Subcutaneous abdominal adipose tissue (tissue), 5 donors: ENCODE data around the gene IRX1.

Experiments
- H3K27ac ChIP-seq: one replicate; pipeline ENCODE4 v1.7.0; 2013; ENCODE audit warnings: low read depth, mild to moderate bottlenecking, inconsistent platforms, low read length, moderate library complexity
- H3K27me3 ChIP-seq, 5 donors: one replicate each; pipeline ENCODE4 v1.7.0; 2013; ENCODE audit warnings: low read length in 5 of 5, inconsistent platforms in 1 of 5; ENCODE audit not compliant: control insufficient read depth in 5 of 5, insufficient read depth in 4 of 5
- H3K36me3 ChIP-seq, 5 donors: one replicate each; pipeline ENCODE4 v1.7.0; 2013; ENCODE audit warnings: low read length in 5 of 5; ENCODE audit not compliant: control insufficient read depth in 5 of 5, insufficient read depth in 5 of 5
- H3K4me1 ChIP-seq, 5 donors: one replicate each; pipeline ENCODE4 v1.7.0; 2013; ENCODE audit warnings: low read length in 5 of 5, mild to moderate bottlenecking in 3 of 5, moderate library complexity in 1 of 5; ENCODE audit not compliant: control insufficient read depth in 5 of 5, insufficient read depth in 5 of 5
- H3K4me3 ChIP-seq, 5 donors: one replicate each; pipeline ENCODE4 v1.7.0; 2013; ENCODE audit warnings: low read length in 5 of 5, low read depth in 1 of 5
- H3K9ac ChIP-seq, 5 donors: one replicate each; pipeline ENCODE4 v1.7.0; 2013; ENCODE audit warnings: low read length in 5 of 5, mild to moderate bottlenecking in 4 of 5, moderate library complexity in 3 of 5
- H3K9me3 ChIP-seq, 5 donors: one replicate each; pipeline ENCODE4 v1.7.0; 2013; ENCODE audit warnings: low read length in 5 of 5; ENCODE audit not compliant: control insufficient read depth in 5 of 5
- donor health status: healthy.
- donor health status: healthy.
- donor health status: healthy.
- donor health status: healthy.
- donor health status: healthy.

The IRX1 gene

DNA sequence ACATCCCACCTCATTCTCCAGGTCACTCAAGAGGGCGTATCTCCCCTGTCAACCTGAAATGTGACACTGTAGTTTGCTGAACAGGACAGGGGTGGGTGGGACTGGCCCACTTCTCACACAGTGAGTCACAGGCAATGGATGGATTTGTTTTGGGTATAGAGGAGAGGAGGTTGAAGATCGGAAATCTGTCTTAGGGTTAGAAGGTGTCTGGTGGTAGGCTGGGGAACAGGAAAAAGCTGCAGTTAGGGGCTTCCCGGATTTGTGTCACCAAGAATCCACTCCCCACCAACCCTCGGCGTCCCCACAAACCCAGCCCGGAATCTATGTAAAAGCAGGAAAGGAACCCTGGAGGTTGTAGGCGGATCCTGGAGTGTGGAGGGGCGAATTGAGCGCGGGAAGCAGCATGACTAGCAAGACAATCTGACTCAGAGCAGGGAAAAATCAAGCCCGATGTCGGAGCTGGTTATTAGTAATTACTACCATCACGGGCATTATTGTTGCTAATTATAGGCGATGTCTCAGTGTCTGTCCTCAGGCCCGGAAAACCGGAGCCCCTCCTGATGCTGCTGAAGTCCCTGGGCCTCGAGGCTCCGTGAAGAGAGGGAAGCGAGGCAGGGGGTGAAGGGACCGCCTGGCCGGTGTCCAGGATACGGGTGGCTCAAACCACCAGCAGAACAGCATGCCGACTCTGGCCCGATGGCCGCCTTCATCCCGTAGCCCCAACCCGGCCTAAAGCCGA lies 1.7 kb upstream of the IRX1 start:
- Histone ChIP-seq H3K27me3 (peaks cover 4 to 58% (median 42%) of the 10 kb centered on the region in 5 donors), H3K9me3 (no peaks in the 10 kb centered on the region), H3K27ac (peak overlapping the region; percentile 10), H3K36me3 (no peaks in the 10 kb centered on the region), H3K9ac (peak overlapping the region in 1 of 5 donors; percentile 62), H3K4me3 (peak overlapping the region in 3 of 5 donors; percentile 51 to 62 (median 57)), H3K4me1 (peaks cover 0 to 51% (median 45%) of the 10 kb centered on the region in 5 donors)

DNA sequence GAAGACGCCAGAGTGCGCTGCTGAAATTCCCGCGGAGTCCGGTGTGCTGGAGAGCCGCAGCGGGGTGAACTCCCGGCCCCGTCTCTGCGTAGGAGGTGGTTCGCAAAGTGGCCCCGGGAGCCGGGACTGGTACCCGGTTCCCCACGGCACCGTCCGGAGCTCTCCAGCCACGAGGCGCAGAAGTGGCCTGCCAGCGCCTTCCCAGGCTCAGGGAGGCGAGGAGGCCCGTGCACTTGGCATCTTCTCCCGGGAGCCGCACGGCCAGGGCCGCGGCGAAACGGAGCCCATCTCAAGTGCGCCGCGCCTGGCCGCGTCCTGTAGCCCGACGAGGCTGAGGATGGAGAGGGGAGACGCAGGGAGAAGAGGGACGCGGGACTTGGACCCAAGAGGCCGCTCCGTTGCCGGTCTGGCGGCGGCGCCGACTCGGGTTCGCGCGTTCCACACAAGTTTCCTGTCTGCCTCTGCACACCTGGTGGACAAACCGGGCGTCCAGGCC lies 1.1 kb upstream of the IRX1 start:
- H3K9me3 ChIP-seq, result no peaks in the 10 kb centered on the region
- peaks cover 4 to 62% (median 44%) of the 10 kb centered on the region in 5 donors for H3K27me3 ChIP-seq
- H3K9ac ChIP-seq, result peak overlapping the region in 1 of 5 donors; percentile 62
- no peaks in the 10 kb centered on the region for H3K36me3 ChIP-seq
- peaks cover 0 to 57% (median 46%) of the 10 kb centered on the region in 5 donors for H3K4me1 ChIP-seq
- peak overlapping the region in 4 of 5 donors; percentile 48 to 62 (median 54) for H3K4me3 ChIP-seq
- peak overlapping the region; percentile 10 for H3K27ac ChIP-seq

DNA sequence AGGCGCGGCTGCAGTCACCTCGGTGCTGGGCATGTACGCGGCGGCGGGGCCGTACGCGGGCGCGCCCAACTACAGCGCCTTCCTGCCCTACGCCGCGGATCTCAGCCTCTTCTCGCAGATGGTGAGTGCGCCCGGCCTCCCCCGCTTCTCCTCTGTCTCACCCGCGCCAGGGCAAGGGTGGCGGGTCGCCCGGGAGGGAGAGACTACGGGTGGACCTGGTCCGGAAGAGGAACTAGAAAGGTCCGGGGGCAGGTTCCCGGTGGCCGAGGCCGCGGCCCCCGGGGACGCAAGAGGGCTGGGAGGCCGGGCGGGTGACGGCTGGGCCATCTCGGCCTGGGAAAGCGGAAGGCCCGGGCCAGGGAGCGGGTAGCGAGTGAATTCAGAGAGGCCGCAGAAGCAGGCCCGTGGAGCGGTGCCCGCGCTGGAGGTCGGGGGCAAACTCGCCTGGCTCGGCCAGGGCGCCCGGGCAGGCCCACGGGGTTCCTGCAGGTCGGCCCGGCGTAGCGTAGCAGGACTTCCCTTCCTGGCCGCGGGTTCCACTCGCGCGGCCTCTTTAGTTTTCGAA lies 711 bp downstream of the IRX1 start:
- no peaks in the 10 kb centered on the region for H3K9me3 ChIP-seq
- peaks cover 0 to 58% (median 45%) of the 10 kb centered on the region in 5 donors for H3K4me1 ChIP-seq
- H3K27me3 ChIP-seq, result peaks cover 4 to 59% (median 41%) of the 10 kb centered on the region in 5 donors
- H3K36me3 ChIP-seq, result peaks cover 0 to 3% (median 0%) of the 10 kb centered on the region in 5 donors
- H3K27ac ChIP-seq, result peak overlapping the region; percentile 41
- H3K9ac ChIP-seq, result peak overlapping the region in 4 of 5 donors; percentile 1 to 68 (median 44)
- H3K4me3 ChIP-seq, result peak overlapping the region; percentile 52 to 70 (median 59)

DNA sequence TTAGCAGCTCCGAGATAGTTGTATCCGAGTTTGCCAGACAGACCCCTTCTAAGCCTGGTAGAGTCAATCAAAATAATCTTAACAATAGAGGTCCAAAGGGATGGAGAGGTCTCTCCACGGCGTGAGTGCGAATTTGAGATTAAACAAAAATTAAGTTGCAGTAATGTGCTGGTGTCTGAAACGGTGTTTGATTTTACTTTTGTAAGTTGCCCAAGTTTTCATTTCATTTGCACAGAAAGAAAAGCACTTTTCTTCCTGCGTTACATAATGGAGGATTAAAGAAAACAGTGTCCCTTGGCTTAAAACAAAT lies 1.2 kb downstream of the IRX1 start:
- peaks cover 4 to 58% (median 42%) of the 10 kb centered on the region in 5 donors for H3K27me3 ChIP-seq
- peaks cover 0 to 54% (median 41%) of the 10 kb centered on the region in 5 donors for H3K4me1 ChIP-seq
- H3K9me3 ChIP-seq, result no peaks in the 10 kb centered on the region
- peak overlapping the region; percentile 52 to 70 (median 59) for H3K4me3 ChIP-seq
- peak overlapping the region; percentile 41 for H3K27ac ChIP-seq
- peak overlapping the region in 4 of 5 donors; percentile 1 to 68 (median 48) for H3K9ac ChIP-seq
- peaks cover 0 to 3% (median 0%) of the 10 kb centered on the region in 5 donors for H3K36me3 ChIP-seq

DNA sequence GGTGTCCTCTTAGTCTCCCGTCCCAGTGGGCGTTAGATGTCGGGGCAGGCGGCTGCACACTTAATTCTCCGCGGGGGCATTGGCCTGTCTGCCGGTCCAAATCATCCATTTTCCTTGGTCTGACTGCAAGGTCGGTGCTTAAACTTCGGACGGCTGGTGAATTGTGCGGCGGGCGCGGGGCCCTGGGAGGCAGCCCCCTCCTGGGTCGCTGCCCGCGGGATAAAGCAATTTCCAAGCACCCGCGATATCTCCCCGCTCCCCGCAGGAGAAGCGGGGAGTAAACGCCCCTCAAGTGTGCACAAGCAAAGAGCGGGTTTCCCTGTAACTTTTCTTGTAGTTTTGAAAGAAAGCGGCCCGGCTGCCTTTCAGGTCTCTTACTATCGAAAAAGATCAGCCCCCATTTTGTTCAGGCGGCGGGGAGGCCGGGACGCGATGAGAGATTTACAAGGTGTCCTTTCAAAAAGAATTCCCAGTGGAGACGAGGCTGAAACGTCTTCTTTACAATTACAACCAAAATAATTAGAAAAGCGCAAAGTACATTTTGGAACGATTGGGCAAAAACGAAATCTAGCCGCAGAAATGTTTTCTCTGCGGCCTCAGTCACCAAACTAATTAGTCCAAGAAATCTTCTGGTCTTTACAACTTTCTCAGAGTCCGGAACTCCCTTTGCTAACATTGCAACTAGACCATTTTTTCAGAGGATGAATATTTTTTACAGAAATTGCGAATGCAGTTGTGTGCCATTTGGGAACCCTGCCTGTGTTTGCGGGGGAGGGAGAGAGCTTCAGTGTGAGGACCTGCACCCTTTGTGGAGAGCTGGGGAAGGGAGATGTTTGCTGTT lies 1.8 kb downstream of the IRX1 start:
- peaks cover 0 to 59% (median 47%) of the 10 kb centered on the region in 5 donors for H3K4me1 ChIP-seq
- peaks cover 4 to 61% (median 43%) of the 10 kb centered on the region in 5 donors for H3K27me3 ChIP-seq
- peak overlapping the region; percentile 41 for H3K27ac ChIP-seq
- H3K9ac ChIP-seq, result peak overlapping the region in 2 of 5 donors; percentile 58 to 68
- no peaks in the 10 kb centered on the region for H3K9me3 ChIP-seq
- H3K4me3 ChIP-seq, result peak overlapping the region; percentile 52 to 70 (median 59)
- peaks cover 0 to 3% (median 0%) of the 10 kb centered on the region in 5 donors for H3K36me3 ChIP-seq

DNA sequence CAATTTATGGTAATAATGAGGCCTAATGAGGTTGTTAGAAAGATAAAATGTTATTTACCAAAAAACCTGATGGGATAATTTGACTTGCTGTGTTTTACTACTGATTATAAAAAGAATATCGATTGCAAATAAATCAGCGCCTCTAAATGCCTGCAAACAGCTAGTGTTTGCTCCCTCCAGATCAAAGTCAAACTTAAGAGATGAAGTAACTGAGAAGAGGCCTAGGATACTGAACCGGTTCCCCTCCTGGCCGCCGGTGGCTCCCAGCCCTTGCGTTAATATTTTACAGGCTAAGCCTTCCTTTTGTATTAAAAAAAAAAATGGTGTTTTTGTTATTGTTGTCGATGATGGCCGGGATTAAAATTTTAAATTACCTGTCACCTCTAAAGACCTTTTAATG lies 2.6 kb downstream of the IRX1 start:
- H3K4me1 ChIP-seq, result peaks cover 0 to 67% (median 53%) of the 10 kb centered on the region in 5 donors
- peak overlapping the region in 1 of 5 donors; percentile 38 for H3K9ac ChIP-seq
- peaks cover 4 to 56% (median 37%) of the 10 kb centered on the region in 5 donors for H3K27me3 ChIP-seq

DNA sequence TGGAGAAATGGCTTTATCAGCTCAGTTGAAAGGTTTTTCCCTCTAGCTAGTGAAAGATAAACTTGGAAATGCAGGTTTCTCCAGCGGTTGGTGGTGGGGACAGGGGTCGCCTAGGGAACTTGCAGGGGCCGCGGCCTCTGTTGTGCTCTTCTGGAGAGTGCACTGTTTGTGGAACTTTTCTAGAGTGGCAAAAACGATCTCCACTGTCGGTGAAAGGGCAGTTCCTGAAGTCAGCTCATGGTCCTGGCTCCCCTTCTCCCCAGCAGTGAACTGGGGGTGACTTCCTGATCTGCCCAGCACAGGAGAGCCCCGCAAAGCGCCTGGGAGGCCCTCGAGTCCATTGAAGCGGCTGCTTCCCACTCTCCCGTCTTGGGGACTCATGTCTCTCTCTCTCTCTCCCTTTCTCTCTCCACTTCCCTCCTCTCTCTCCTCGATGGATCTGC lies 3.2 kb downstream of the IRX1 start:
- H3K4me1 ChIP-seq, result peaks cover 0 to 71% (median 58%) of the 10 kb centered on the region in 5 donors
- H3K27me3 ChIP-seq, result peaks cover 0 to 56% (median 37%) of the 10 kb centered on the region in 5 donors
- H3K9me3 ChIP-seq, result no peaks in the 10 kb centered on the region
- H3K27ac ChIP-seq, result no peak overlapping the region
- H3K4me3 ChIP-seq, result peak overlapping the region in 2 of 5 donors; percentile 53 to 70
- peak overlapping the region in 2 of 5 donors; percentile 4 to 38 for H3K9ac ChIP-seq
- peaks cover 0 to 3% (median 0%) of the 10 kb centered on the region in 5 donors for H3K36me3 ChIP-seq

More for the DNA sequence above, 2.6 kb downstream of the IRX1 start:
- Histone ChIP-seq H3K27ac (no peak overlapping the region), H3K9me3 (no peaks in the 10 kb centered on the region), H3K36me3 (peaks cover 0 to 3% (median 0%) of the 10 kb centered on the region in 5 donors), H3K4me3 (peak overlapping the region in 4 of 5 donors; percentile 12 to 70 (median 60))

DNA sequence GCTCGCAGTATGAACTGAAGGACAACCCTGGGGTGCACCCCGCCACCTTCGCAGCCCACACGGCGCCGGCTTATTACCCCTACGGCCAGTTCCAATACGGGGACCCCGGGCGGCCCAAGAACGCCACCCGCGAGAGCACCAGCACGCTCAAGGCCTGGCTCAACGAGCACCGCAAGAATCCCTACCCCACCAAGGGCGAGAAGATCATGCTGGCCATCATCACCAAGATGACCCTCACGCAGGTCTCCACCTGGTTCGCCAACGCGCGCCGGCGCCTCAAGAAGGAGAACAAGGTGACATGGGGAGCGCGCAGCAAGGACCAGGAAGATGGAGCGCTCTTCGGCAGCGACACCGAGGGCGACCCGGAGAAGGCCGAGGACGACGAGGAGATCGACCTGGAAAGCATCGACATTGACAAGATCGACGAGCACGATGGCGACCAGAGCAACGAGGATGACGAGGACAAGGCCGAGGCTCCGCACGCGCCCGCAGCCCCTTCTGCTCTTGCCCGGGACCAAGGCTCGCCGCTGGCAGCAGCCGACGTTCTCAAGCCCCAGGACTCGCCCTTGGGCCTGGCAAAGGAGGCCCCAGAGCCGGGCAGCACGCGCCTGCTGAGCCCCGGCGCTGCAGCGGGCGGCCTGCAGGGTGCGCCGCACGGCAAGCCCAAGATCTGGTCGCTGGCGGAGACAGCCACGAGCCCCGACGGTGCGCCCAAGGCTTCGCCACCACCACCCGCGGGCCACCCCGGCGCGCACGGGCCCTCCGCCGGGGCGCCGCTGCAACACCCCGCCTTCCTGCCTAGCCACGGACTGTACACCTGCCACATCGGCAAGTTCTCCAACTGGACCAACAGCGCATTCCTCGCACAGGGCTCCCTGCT lies 3.8 kb downstream of the IRX1 start:
- Histone ChIP-seq H3K4me3 (peak overlapping the region in 2 of 5 donors; percentile 34 to 53), H3K27me3 (peaks cover 0 to 50% (median 31%) of the 10 kb centered on the region in 5 donors), H3K9me3 (no peaks in the 10 kb centered on the region), H3K4me1 (peaks cover 0 to 64% (median 53%) of the 10 kb centered on the region in 5 donors), H3K9ac (peak overlapping the region in 1 of 5 donors; percentile 38), H3K27ac (no peak overlapping the region), H3K36me3 (peaks cover 0 to 3% (median 0%) of the 10 kb centered on the region in 5 donors)
